K562 (cell line): Measurements from ENCODE around the gene SLC22A7. TPM values are rescaled to one million over a fixed set of nuclear protein-coding genes. Genes with fewer than 3 reads are reported as not detected.

ENCODE experiments used
- BRD4 ChIP-seq: fragments of 200-600 bp; sonication (generic); IDR thresholded peaks from 2 replicates; pipeline ENCODE4 v1.6.1; 2017; ENCODE audit warnings: inconsistent platforms
- CBFA2T2 ChIP-seq: fragments of 450-650 bp; conservative IDR thresholded peaks from 2 replicates; pipeline ENCODE4 v1.6.1; 2017; ENCODE audit warnings: mild to moderate bottlenecking
- CHCHD3 ChIP-seq: fragments of 250-450 bp; sonication (Bioruptor Pico); IDR thresholded peaks from 2 replicates; pipeline ENCODE4 v2.1.2; 2022; ENCODE audit warnings: mild to moderate bottlenecking
- COPS2 ChIP-seq: fragments of 450-650 bp; conservative IDR thresholded peaks from 2 replicates; pipeline ENCODE4 v1.6.1; 2016; ENCODE audit warnings: mild to moderate bottlenecking, moderate library complexity
- DDX20 ChIP-seq: fragments of 450-650 bp; IDR thresholded peaks from 2 replicates; pipeline ENCODE4 v1.6.1; 2016; ENCODE audit warnings: missing genetic modification characterization, low read depth, mild to moderate bottlenecking, missing compliant biosample characterization, moderate library complexity
- ELF4 ChIP-seq: fragments of 450-650 bp; formaldehyde crosslinking; IDR thresholded peaks from 2 replicates; pipeline ENCODE4 v1.4.0; 2022; ENCODE audit warnings: missing genetic modification characterization
- HNRNPLL ChIP-seq: fragments of 200-400 bp; formaldehyde crosslinking; IDR thresholded peaks from 2 replicates; pipeline ENCODE4 v1.6.1; 2017; ENCODE audit warnings: low read length, low read depth, mild to moderate bottlenecking; ENCODE audit not compliant: poor library complexity, severe bottlenecking
- MBD2 ChIP-seq: sonication (generic); IDR thresholded peaks from 2 replicates; pipeline ENCODE4 v1.6.1; 2016; ENCODE audit warnings: low read depth, borderline replicate concordance
- MTA1 ChIP-seq: fragments of 450-650 bp; IDR thresholded peaks from 2 replicates; pipeline ENCODE4 v1.6.1; 2017; ENCODE audit warnings: borderline replicate concordance
- NCOR1 ChIP-seq: fragments of 450-650 bp; IDR thresholded peaks from 2 replicates; pipeline ENCODE4 v1.6.1; 2016; ENCODE audit warnings: mild to moderate bottlenecking, moderate library complexity
- NFIX ChIP-seq: fragments of 250-450 bp; sonication (Bioruptor Pico); IDR thresholded peaks from 2 replicates; pipeline ENCODE4 v1.4.0; 2020; ENCODE audit warnings: low read depth, mild to moderate bottlenecking, moderate library complexity
- SMARCA4 ChIP-seq: fragments of 450-650 bp; IDR thresholded peaks from 2 replicates; pipeline ENCODE4 v1.6.1; 2016
- TARDBP ChIP-seq: fragments of 450-650 bp; IDR thresholded peaks from 2 replicates; pipeline ENCODE4 v1.6.1; 2016
- TGIF2 ChIP-seq: sonication (generic); formaldehyde crosslinking; IDR thresholded peaks from 2 replicates; pipeline ENCODE4 v1.8.1; 2022; ENCODE audit warnings: mild to moderate bottlenecking, missing genetic modification reagents, moderate library complexity
- U2AF1 ChIP-seq: fragments of 200-400 bp; formaldehyde crosslinking; optimal IDR thresholded peaks from 2 replicates; pipeline ENCODE3; 2017; ENCODE audit warnings: mild to moderate bottlenecking, low read depth, low read length, moderate library complexity
- ZC3H4 ChIP-seq: sonication (generic); formaldehyde crosslinking; IDR thresholded peaks from 2 replicates; pipeline ENCODE4 v1.9.0; 2021; ENCODE audit warnings: missing genetic modification reagents, borderline replicate concordance
- ZNF76 ChIP-seq: fragments of 250-450 bp; sonication (Bioruptor Pico); IDR thresholded peaks from 2 replicates; pipeline ENCODE4 v1.4.0; 2020; ENCODE audit warnings: mild to moderate bottlenecking, moderate library complexity, borderline replicate concordance
- ZSCAN32 ChIP-seq: fragments of 450-650 bp; formaldehyde crosslinking; IDR thresholded peaks from 2 replicates; pipeline ENCODE4 v1.4.0; 2020; ENCODE audit warnings: mild to moderate bottlenecking, moderate library complexity
- polyA plus RNA-seq, 8 experiments: library from polyadenylated mRNA; depleted of rRNA in 4 of 8; stranded (reverse) in 5 of 8; unstranded in 3 of 8; fragments of >200 nt; fragmentation: Nextera tagmentation in 2 of 8; fragmentation: Illumina TruSeq in 1 of 8; extraction: Ambion mirVana in 2 of 8; extraction: Trizol in 1 of 8; gene quantifications; 2 replicates each; pipeline versions ENCODE4 v1.2.1 to v1.2.3, GENCODE V29; 2011 to 2014; ENCODE audit warnings: inconsistent platforms in 1 of 8, missing spikeins in 1 of 8
- total RNA-seq, 7 experiments: library from RNA; depleted of rRNA in 6 of 7; stranded (reverse); fragments of >200 nt in 6 of 7; fragmentation: Illumina TruSeq in 2 of 7; extraction: Trizol in 2 of 7; gene quantifications; 2 replicates each; pipeline versions ENCODE4 v1.2.1 to v1.2.3, GENCODE V29; 2011 to 2021; ENCODE audit warnings: low replicate concordance in 1 of 7
- TF ChIP-seq, protein P1 (sequence below): sonication (generic); formaldehyde crosslinking; IDR thresholded peaks from 2 replicates; pipeline ENCODE4 v1.5.0; 2020; ENCODE audit warnings: missing genetic modification reagents
- TF ChIP-seq, protein P2 (sequence below): sonication (generic); formaldehyde crosslinking; IDR thresholded peaks from 2 replicates; pipeline ENCODE4 v1.8.0; 2023; ENCODE audit warnings: missing genetic modification reagents, mild to moderate bottlenecking, borderline replicate concordance
- TF ChIP-seq, protein P3 (sequence below): sonication (generic); formaldehyde crosslinking; IDR thresholded peaks from 2 replicates; pipeline ENCODE4 v1.8.0; 2022; ENCODE audit warnings: missing genetic modification reagents, mild to moderate bottlenecking, borderline replicate concordance

Gene SLC22A7
- total and polyA plus RNA-seq, 9 of the 15 experiments (the other 6 are each of a cell fraction or from before 2014, with no cell fraction given): not detected

- TF ChIP-seq CBFA2T2 (peak; percentile 71), U2AF1 (no peak), ZSCAN32 (no peak), NCOR1 (no peak; the same call in none of the 2 replicates), MBD2 (no peak), NFIX (CRISPR knock-in tag) (no peak), ELF4 (CRISPR knock-in tag) (0 out of 2 replicates have a peak, but pooled peaks have one; percentile 11), HNRNPLL (no peak), CHCHD3 (no peak), ZNF76 (CRISPR knock-in tag) (no peak), TGIF2 (CRISPR knock-in tag) (no peak), BRD4 (no peak), ZC3H4 (CRISPR knock-in tag) (no peak), DDX20 (tag) (no peak), TARDBP (peak; percentile 33; the same call in 1 of the 2 replicates), SMARCA4 (peak; percentile 80), COPS2 (no peak), MTA1 (no peak)
- TF ChIP-seq, protein P1, sequence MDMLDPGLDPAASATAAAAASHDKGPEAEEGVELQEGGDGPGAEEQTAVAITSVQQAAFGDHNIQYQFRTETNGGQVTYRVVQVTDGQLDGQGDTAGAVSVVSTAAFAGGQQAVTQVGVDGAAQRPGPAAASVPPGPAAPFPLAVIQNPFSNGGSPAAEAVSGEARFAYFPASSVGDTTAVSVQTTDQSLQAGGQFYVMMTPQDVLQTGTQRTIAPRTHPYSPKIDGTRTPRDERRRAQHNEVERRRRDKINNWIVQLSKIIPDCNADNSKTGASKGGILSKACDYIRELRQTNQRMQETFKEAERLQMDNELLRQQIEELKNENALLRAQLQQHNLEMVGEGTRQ (CRISPR knock-in tag): peak; percentile 40; the same call in 1 of the 2 replicates
- TF ChIP-seq, protein P2, sequence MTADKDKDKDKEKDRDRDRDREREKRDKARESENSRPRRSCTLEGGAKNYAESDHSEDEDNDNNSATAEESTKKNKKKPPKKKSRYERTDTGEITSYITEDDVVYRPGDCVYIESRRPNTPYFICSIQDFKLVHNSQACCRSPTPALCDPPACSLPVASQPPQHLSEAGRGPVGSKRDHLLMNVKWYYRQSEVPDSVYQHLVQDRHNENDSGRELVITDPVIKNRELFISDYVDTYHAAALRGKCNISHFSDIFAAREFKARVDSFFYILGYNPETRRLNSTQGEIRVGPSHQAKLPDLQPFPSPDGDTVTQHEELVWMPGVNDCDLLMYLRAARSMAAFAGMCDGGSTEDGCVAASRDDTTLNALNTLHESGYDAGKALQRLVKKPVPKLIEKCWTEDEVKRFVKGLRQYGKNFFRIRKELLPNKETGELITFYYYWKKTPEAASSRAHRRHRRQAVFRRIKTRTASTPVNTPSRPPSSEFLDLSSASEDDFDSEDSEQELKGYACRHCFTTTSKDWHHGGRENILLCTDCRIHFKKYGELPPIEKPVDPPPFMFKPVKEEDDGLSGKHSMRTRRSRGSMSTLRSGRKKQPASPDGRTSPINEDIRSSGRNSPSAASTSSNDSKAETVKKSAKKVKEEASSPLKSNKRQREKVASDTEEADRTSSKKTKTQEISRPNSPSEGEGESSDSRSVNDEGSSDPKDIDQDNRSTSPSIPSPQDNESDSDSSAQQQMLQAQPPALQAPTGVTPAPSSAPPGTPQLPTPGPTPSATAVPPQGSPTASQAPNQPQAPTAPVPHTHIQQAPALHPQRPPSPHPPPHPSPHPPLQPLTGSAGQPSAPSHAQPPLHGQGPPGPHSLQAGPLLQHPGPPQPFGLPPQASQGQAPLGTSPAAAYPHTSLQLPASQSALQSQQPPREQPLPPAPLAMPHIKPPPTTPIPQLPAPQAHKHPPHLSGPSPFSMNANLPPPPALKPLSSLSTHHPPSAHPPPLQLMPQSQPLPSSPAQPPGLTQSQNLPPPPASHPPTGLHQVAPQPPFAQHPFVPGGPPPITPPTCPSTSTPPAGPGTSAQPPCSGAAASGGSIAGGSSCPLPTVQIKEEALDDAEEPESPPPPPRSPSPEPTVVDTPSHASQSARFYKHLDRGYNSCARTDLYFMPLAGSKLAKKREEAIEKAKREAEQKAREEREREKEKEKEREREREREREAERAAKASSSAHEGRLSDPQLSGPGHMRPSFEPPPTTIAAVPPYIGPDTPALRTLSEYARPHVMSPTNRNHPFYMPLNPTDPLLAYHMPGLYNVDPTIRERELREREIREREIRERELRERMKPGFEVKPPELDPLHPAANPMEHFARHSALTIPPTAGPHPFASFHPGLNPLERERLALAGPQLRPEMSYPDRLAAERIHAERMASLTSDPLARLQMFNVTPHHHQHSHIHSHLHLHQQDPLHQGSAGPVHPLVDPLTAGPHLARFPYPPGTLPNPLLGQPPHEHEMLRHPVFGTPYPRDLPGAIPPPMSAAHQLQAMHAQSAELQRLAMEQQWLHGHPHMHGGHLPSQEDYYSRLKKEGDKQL: no peak
- TF ChIP-seq, protein P3, sequence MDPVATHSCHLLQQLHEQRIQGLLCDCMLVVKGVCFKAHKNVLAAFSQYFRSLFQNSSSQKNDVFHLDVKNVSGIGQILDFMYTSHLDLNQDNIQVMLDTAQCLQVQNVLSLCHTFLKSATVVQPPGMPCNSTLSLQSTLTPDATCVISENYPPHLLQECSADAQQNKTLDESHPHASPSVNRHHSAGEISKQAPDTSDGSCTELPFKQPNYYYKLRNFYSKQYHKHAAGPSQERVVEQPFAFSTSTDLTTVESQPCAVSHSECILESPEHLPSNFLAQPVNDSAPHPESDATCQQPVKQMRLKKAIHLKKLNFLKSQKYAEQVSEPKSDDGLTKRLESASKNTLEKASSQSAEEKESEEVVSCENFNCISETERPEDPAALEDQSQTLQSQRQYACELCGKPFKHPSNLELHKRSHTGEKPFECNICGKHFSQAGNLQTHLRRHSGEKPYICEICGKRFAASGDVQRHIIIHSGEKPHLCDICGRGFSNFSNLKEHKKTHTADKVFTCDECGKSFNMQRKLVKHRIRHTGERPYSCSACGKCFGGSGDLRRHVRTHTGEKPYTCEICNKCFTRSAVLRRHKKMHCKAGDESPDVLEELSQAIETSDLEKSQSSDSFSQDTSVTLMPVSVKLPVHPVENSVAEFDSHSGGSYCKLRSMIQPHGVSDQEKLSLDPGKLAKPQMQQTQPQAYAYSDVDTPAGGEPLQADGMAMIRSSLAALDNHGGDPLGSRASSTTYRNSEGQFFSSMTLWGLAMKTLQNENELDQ: no peak
These were observed 30.3 kb upstream of the SLC22A7 start (continued) for GRCh38 chr6:43267619-43268354.
